DND-41 (cell line): ENCODE results near the gene ASCL2.

Experiments
- CTCF ChIP-seq: IDR thresholded peaks from 2 replicates; pipeline ENCODE4 v1.5.1; 2012; ENCODE audit warnings: borderline replicate concordance, low read length, moderate library complexity, mild to moderate bottlenecking; ENCODE audit not compliant: poor library complexity, severe bottlenecking; ENCODE audit errors: extremely low read depth
- EZH2 ChIP-seq: IDR thresholded peaks from 3 replicates; pipeline ENCODE4 v1.6.1; 2012; ENCODE audit warnings: borderline replicate concordance, low read depth, mild to moderate bottlenecking, moderate library complexity, low read length, inconsistent platforms; ENCODE audit not compliant: severe bottlenecking

DNA sequence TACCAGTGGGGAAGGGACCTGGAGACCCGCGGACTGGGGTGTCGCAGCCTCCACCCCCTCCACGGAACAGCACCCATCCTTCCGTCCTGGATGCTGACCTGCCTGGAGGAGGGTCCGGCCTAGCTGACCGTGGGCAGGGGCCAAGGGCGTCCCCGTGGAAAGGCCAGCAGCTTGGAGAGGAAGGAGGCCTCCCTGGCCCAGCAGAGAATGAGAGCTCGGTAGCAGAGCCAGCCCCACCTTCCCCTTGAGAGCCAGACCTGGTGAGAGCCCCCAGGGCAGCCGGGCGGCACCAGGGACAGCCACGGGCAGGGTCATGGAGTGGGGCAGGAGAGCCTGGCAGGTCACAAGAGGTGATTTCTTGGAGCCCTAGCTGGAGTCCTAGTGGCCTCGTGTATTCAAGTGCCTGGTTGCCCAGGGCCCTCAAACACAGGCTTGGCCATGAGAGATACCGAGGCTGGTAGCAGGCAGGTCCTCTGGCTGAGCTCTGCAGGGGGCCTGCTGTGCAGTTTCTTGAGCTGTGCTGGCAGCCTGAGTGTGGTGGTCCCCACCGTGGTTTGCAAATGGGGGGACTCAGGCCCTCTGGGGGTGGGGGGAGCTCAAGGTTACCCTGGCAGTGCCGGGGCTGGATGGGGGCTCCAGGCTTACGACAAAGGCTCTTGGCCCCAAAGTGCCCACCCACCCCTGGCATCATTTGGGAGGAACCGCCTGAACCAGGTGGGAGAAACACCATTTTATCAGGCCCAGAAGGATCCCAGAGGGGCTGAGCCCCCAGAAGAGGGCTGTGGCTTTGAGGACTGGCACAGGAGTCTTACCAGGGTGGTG is 39.1 kb upstream of the ASCL2 start:
- TF ChIP-seq CTCF (no peak), EZH2 (no peak)
